NCI-H1092 treated with DMSO at 0.1 percent for 48 hours (cell line): Measurements from ENCODE around the gene SPNS2.

Experiments used
- DNase-seq: peaks from one replicate; lab custom pipeline; 2025; lab: John Stamatoyannopoulos, UW

The SPNS2 gene

DNA sequence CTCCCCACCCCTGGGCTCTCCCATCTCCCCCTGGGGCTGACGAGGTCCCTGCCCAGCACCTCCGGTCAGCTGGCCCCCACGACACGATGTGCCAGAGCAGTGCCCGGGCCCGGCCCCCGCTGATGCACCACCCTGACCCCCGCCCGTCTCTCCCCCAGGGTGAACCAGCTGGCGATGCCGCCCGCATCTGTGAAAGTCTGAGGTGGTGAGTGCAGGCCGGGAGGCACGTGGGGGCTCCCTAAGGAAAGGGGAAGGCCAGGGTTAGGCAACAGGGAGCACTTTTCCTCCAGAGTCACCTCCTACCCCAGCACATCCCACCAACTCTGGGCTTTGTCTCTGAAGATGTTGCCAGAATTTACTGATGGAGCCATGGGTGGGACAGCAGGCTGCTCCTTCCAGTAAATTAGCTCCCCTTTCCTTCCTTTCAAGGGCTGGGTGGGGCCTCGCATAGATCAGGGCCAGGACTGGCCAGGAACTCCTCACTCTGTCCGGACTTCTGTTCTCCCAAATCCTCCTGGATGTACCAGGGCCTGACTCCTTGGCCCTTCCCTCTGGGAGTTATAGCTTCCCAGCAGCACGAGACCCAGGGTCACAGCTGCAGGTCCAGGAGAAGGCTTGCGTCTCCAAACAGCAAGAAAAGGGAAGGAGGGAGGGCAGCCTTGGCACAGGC lies 38.2 kb downstream of the SPNS2 start:
- no peak for DNase-seq

DNA sequence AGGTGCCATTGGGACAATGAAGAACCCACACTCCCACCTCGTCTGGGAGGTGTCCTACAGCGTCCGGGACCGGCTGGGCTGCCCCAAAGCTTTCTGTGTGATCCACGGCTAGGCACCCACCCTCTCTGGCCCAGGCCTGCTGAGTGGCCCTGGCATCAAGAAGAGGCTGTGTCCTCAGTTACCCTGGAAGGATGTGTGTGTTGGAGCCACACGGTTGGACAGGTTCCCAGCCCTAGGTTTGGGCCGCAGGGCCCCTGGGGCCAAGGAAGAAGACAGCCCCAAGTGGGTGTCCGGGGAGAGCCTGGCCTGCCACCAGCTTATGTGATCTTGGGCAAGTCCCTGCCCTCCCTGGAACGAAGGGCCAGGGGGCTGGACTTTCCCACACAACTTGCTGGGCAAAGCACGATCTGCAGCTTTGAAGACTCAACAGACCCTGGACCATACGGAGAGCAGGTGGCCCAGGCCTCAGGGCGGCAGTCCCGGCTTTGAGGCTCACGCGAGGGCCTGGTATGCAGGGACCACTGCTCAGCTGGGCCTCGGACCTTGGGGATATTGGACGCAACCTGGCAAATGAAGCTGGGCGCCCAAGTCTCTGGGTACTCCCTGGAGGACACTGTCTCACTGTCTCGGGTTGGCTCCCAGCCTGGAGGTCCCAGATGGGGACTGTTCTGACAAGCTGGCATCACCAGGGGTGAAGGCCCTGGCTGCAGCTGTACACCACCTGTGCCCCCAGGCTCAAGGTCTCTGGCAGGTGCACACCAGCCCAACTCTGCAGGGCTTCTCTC lies 39.0 kb downstream of the SPNS2 start:
- no peak for DNase-seq

DNA sequence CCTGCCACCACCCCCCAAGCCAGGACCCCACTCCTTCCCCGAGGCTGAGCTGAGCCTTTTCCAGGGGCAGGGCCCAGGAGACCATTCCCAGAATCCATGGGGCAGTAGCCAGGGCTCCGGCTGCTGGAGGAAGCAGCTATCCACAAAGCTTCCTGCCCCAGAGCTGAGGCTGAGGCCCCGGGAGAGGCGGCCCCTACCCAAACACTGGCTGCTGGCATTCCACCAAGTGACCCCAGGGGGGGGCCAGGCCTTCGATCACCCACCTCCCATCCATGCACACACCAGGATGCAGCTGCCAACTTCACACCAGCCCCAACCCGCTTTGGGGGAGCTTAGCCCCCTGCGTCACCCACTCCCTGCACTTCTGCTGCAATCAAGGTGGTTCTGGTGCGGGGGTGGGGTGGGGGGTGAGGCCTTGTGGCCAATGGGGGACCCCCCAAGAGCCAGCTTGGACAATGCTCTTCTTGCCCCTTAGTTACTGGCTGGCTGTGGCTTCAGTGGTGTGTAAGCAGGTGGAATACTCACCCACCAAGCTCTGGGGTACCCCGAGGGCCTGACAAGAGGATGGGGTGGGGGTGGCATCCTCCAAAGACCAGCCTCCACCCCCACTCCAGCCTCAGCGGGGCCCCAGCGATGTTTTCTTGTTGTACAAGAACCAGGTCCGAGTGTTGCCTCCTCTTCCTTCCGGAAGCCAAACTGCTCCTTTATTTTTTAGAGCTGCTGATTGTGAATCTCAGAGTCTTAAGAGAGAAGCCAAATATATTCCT lies 39.7 kb downstream of the SPNS2 start:
- DNase-seq, result no peak

GRCh38 chr17:4539025-4539424 lies 40.3 kb downstream of the SPNS2 start:
- DNase-seq, result no peak

GRCh38 chr17:4539576-4540223 lies 41.0 kb downstream of the SPNS2 start:
- no peak for DNase-seq

DNA sequence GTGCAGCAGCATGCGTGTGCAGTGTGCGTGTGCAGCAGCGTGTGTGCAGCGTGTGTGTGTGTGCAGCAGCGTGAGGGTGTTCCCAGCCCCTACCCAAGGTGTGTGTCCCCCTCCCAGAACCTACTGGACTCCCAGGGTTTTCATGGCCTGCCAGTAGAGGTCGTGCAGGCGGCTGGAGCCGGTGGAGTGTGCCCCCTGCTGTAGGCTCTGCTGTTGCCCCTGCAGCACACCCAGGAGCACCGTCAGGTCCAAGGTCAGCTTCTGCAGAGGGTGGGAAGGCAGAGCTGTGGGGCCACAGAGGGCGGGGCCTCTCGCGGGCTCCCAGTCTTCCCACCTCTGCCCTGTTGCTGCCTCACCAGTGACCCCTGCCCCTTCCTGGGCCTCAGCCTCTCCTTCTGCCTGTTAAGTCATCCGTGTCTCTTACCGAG lies 41.6 kb downstream of the SPNS2 start:
- DNase-seq, result no peak

- no peak for DNase-seq
Measured at GRCh38 chr17:4540687-4541327, 42.1 kb downstream of the SPNS2 start.

DNA sequence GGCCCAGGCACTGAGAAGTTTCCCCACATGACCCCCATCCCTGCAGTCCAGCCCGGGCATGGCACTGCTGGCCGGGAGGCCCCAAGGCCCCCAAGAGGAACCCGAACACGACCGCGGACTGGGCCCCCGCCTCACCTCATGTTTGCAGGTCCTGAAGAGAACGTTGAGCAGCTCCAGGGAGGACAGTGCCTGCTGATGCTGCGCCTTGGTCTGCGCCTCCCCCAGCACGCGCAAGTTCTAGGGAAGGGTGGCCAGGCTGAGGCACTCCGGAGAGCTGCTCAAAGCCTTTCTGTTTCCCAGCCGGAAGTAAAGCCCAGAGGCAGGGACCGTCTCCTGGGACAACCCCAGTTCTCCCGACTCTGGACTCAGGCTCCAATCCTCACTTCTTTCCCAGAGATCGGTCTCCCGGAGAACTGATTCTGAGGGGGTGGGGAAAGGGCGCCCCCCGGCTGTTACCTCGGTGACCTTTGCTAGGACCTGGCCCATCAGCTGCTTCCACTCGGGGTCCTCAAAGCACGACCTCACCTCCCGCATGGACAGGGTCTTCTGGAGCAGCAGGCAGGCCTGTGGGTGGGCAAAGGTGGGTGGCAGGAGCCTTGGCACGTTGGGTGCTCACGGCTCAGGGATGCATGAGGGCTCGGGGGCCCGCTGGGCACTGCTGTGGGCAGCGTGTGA lies 42.8 kb downstream of the SPNS2 start:
- no peak for DNase-seq

DNA sequence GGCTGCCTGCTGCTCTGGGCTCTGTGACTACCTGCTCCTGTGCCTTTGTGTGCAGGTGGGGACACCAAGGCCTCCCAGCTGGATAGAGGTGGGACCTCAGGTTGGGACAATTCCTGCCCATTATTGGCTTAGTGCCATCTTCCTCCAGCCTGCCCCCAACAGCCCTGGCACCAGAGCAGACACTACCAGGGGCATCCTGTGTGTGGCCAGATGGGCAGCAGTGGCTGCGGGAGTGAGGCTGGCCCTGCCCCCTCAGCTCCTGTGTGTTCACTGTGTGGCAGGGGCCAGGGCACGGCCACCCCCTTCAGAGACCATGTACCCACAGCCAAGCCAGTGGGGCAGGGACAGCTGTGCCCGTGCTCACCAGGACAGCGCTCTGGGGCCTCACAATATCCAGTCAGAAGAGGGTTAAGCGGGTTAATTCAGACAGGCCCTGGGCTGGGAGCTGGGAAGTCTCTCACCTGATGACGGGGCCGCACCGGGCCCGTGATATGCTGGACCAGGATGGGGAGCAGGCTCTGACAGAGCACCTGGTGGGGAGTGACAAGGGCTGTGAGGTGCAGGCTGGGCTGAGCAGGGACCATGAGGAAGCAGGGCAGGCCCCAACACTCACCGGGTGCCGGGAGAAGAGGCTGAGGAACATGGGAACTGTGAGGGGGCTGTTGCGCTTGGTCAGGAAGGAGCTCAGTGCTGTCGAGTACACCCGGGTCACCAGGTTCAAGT lies 43.5 kb downstream of the SPNS2 start:
- no peak for DNase-seq

GRCh38 chr17:4542726-4543191 lies 44.1 kb downstream of the SPNS2 start:
- DNase-seq, result no peak

- DNase-seq, result no peak
Measured at GRCh38 chr17:4543557-4544026, 44.9 kb downstream of the SPNS2 start.

DNA sequence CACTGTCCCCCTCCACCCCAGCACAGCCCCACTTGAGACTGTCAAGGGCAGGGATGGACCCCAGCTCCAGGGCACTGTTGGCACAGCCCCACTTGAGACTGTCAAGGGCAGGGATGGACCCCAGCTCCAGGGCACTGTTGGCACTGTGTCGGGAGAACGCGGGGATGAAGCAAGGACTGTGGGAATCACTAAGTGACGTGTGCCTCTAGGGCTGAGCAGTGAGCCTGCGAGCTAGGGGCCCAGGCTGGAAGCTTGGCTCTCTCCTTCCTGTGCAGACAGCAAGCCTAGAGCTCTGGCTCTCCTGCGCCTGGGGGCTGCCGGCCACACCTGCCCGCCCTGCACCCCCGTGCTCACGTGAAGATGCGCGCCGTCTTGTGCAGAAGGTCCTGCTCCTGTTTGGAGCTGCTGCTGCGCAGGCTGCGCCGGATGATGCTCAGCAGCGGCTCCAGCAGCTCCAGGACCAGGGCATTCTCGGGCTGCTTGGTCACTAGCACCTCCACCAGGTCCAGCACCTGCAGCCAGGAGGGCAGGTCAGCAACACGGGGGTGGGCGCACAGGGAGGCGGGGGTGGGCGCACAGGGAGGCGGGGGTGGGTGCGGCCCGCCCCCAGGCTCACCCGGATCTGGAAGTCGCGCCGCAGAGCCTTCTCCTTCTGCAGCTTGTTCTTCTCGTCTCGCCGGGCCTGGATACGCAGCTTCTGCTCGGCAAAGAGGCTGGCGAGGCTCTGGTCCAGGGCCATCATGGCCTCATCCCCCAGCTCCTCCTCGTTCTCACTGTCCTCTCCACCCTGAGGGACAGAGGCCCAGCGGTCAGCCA lies 45.7 kb downstream of the SPNS2 start:
- DNase-seq, result no peak

- DNase-seq, result no peak
Measured at GRCh38 chr17:4544951-4545216, 46.2 kb downstream of the SPNS2 start.

- DNase-seq, result no peak
Measured at GRCh38 chr17:4545217-4545951, 46.7 kb downstream of the SPNS2 start.

DNA sequence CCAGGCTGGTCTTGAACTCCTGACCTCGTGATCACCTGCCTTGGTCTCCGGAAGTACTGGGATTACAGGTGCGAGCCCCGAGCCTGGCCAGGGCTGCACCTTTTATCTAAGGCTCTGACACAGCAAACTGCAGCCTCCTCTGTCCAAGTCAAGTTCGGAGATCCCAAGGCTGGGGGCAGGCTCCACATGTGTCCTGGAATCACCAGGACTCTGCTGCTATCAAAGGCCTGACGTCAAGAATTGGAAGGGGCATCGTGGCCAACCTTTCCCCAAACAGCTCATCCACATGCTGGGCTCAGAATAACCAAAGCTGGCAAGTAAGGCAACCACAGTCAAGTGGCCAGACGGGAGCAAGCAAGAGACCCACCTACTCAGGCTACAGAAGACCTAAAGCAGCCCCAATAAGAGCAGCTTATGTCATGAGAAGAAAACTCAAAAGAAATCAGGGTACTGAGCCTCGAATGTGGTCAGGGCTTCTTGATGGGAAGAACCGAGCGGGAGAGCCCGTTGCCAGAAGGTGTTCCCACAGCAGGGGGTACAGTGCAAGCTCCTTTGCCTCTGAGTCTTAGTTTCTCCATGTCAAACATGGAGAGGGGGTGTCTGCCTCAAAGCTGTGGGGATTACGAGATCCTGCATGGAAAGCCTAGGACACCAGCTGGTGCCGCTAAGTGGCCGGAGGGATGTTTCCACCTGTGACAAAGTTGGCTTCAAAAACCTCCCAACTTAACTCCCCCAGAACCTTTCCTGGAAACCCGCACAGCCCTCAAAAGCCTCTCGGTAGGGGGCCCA lies 48.6 kb downstream of the SPNS2 start:
- DNase-seq, result no peak

GRCh38 chr17:4548061-4548461 lies 49.4 kb downstream of the SPNS2 start:
- no peak for DNase-seq

GRCh38 chr17:4548721-4549531 lies 50.2 kb downstream of the SPNS2 start:
- no peak for DNase-seq
